HEK293 (cell line): ENCODE measurements around the gene M6PR.

ENCODE experiments used
- CTCF ChIP-seq: fragments of 450-650 bp; formaldehyde crosslinking; IDR thresholded peaks from 2 replicates; pipeline ENCODE4 v1.5.1; 2016; ENCODE audit warnings: missing biosample characterization, missing genetic modification characterization
- GLI2 ChIP-seq: fragments of 450-650 bp; formaldehyde crosslinking; IDR thresholded peaks from 2 replicates; pipeline ENCODE4; 2017; ENCODE audit warnings: missing biosample characterization, missing genetic modification characterization, low read depth, borderline replicate concordance
- PBX3 ChIP-seq: sonication (generic); formaldehyde crosslinking; IDR thresholded peaks from 2 replicates; pipeline ENCODE4 v1.8.1; 2022; ENCODE audit warnings: mild to moderate bottlenecking, moderate library complexity, missing genetic modification reagents
- REST ChIP-seq: fragments of 450-650 bp; formaldehyde crosslinking; IDR thresholded peaks from 2 replicates; pipeline ENCODE4 v1.5.1; 2016; ENCODE audit warnings: missing biosample characterization, missing genetic modification characterization
- YY1 ChIP-seq: fragments of 450-650 bp; formaldehyde crosslinking; IDR thresholded peaks from 2 replicates; pipeline ENCODE4 v1.5.1; 2018; ENCODE audit warnings: missing biosample characterization, missing genetic modification characterization
- ZBTB10 ChIP-seq: fragments of 450-650 bp; formaldehyde crosslinking; IDR thresholded peaks from 2 replicates; pipeline ENCODE4 v1.5.1; 2016; ENCODE audit warnings: missing biosample characterization, missing genetic modification characterization
- ZBTB11 ChIP-seq: fragments of 450-650 bp; formaldehyde crosslinking; conservative IDR thresholded peaks from 2 replicates; pipeline ENCODE4 v1.5.1; 2016; ENCODE audit warnings: low read depth, missing biosample characterization, missing genetic modification characterization
- ZBTB26 ChIP-seq: fragments of 450-650 bp; formaldehyde crosslinking; optimal IDR thresholded peaks from 2 replicates; pipeline ENCODE3; 2016; ENCODE audit warnings: missing biosample characterization, mild to moderate bottlenecking, missing genetic modification characterization
- ZBTB49 ChIP-seq: fragments of 450-650 bp; formaldehyde crosslinking; IDR thresholded peaks from 2 replicates; pipeline ENCODE4 v1.5.1; 2016; ENCODE audit warnings: missing biosample characterization, missing genetic modification characterization, low read depth
- ZNF26 ChIP-seq: fragments of 450-650 bp; formaldehyde crosslinking; IDR thresholded peaks from 2 replicates; pipeline ENCODE4 v1.5.1; 2016; ENCODE audit warnings: missing biosample characterization, missing genetic modification characterization
- ZNF558 ChIP-seq: fragments of 450-650 bp; formaldehyde crosslinking; IDR thresholded peaks from 2 replicates; pipeline ENCODE4 v1.5.1; 2016; ENCODE audit warnings: missing biosample characterization, missing genetic modification characterization
- ZNF580 ChIP-seq: fragments of 450-650 bp; formaldehyde crosslinking; IDR thresholded peaks from 2 replicates; pipeline ENCODE4 v1.5.1; 2016; ENCODE audit warnings: missing biosample characterization, missing genetic modification characterization
- ZNF664 ChIP-seq: fragments of 450-650 bp; formaldehyde crosslinking; IDR thresholded peaks from 2 replicates; pipeline ENCODE4 v1.5.1; 2016; ENCODE audit warnings: missing biosample characterization, missing genetic modification characterization
- ZSCAN30 ChIP-seq: fragments of 450-650 bp; IDR thresholded peaks from 2 replicates; pipeline ENCODE4 v1.5.1; 2018; ENCODE audit warnings: missing biosample characterization, mild to moderate bottlenecking, missing genetic modification characterization, moderate library complexity

GRCh38 chr12:8985213-8985754 is 35.8 kb upstream of the M6PR start:
- TF ChIP-seq GLI2, result no peak
- TF ChIP-seq REST, result no peak
- no peak for TF ChIP-seq ZBTB11 (tag by site-specific recombination)
- no peak for TF ChIP-seq CTCF (tag by site-specific recombination)
- TF ChIP-seq ZNF26, result no peak
- TF ChIP-seq ZSCAN30 (tag by site-specific recombination), result no peak
- TF ChIP-seq ZBTB49 (tag by site-specific recombination), result no peak
- no peak for TF ChIP-seq ZBTB10 (tag by site-specific recombination)
- no peak for TF ChIP-seq YY1 (tag by site-specific recombination)
- no peak for TF ChIP-seq PBX3
- no peak for TF ChIP-seq ZNF558
- no peak for TF ChIP-seq ZBTB26 (tag by site-specific recombination)
- TF ChIP-seq ZNF664, result no peak
- no peak for TF ChIP-seq ZNF580 (tag by site-specific recombination)
